ENCODE data around the gene SLC45A3. TPM values are rescaled to one million over a fixed set of nuclear protein-coding genes. Genes with fewer than 3 reads are reported as not detected.

Gene SLC45A3
- total and polyA plus RNA-seq, 2 donors (not counting 1 experiment from before 2014, with no cell fraction given), result 0.90 to 1.5 TPM

GRCh38 chr1:205623646-205624045, 56.7 kb downstream of the SLC45A3 start:
- Histone ChIP-seq H3K4me1 (ENCODE audit: control insufficient read depth, extremely low read depth, insufficient read depth, low read length) (no peaks in the 10 kb centered on the region), H3K27ac (ENCODE audit: insufficient read depth, low read length) (no peak overlapping the region), H3K36me3 (ENCODE audit: control insufficient read depth, insufficient read depth, low read length) (peaks cover 3% of the 10 kb centered on the region), H3K9me3 (ENCODE audit: control insufficient read depth, insufficient read depth, low read depth, low read length) (no peaks in the 10 kb centered on the region), H3K4me3 (replicated peaks in 1 of 4; ENCODE audit: control extremely low read depth in 1 of 4, insufficient read depth in 1 of 4, low read depth in 3 of 4, low read length in 4 of 4) (no peak overlapping the region), H4K20me1 (ENCODE audit: control insufficient read depth, extremely low read depth, insufficient read depth, low read length) (no peaks in the 10 kb centered on the region), H3K4me2 (ENCODE audit: extremely low read depth, insufficient read depth, low read length) (no peak overlapping the region), H2AFZ (ENCODE audit: low read length) (no peak overlapping the region), H3K27me3 (ENCODE audit: control insufficient read depth, insufficient read depth, low read length) (no peaks in the 10 kb centered on the region), H3K9ac (ENCODE audit: insufficient read depth, low read length) (no peak overlapping the region), H3K79me2 (ENCODE audit: control insufficient read depth, insufficient read depth, low read length) (peaks cover 34% of the 10 kb centered on the region)
- TF ChIP-seq CTCF (conservative IDR thresholded peaks at IDR 0.05 in 1 of 2, IDR thresholded peaks at IDR 0.05 in 1 of 2; ENCODE audit: low read depth in 1 of 2, low read length in 2 of 2), result no peak
- TF ChIP-seq EZH2 (IDR thresholded peaks at IDR 0.05; ENCODE audit: low read length, missing control alignments), result no peak
- DNase-seq (ENCODE audit: low read depth in 2 of 2), result no peak

GRCh38 chr1:205620269-205620668, 60.0 kb downstream of the SLC45A3 start:
- H3K36me3 ChIP-seq (ENCODE audit: control insufficient read depth, insufficient read depth, low read length), result peaks cover 3% of the 10 kb centered on the region
- H3K9ac ChIP-seq (ENCODE audit: insufficient read depth, low read length), result no peak overlapping the region
- no peaks in the 10 kb centered on the region for H3K9me3 ChIP-seq (ENCODE audit: control insufficient read depth, insufficient read depth, low read depth, low read length)
- TF ChIP-seq CTCF (conservative IDR thresholded peaks at IDR 0.05 in 1 of 2, IDR thresholded peaks at IDR 0.05 in 1 of 2; ENCODE audit: low read depth in 1 of 2, low read length in 2 of 2) (no peak), EZH2 (IDR thresholded peaks at IDR 0.05; ENCODE audit: low read length, missing control alignments) (no peak)
- no peak overlapping the region for H3K27ac ChIP-seq (ENCODE audit: insufficient read depth, low read length)
- no peak overlapping the region for H3K4me2 ChIP-seq (ENCODE audit: extremely low read depth, insufficient read depth, low read length)
- peaks cover 9% of the 10 kb centered on the region for H3K79me2 ChIP-seq (ENCODE audit: control insufficient read depth, insufficient read depth, low read length)
- H3K27me3 ChIP-seq (ENCODE audit: control insufficient read depth, insufficient read depth, low read length), result no peaks in the 10 kb centered on the region
- no peaks in the 10 kb centered on the region for H3K4me1 ChIP-seq (ENCODE audit: control insufficient read depth, extremely low read depth, insufficient read depth, low read length)
- no peaks in the 10 kb centered on the region for H4K20me1 ChIP-seq (ENCODE audit: control insufficient read depth, extremely low read depth, insufficient read depth, low read length)
- DNase-seq (ENCODE audit: low read depth in 2 of 2), result no peak
- no peak overlapping the region for H3K4me3 ChIP-seq (replicated peaks in 1 of 4; ENCODE audit: control extremely low read depth in 1 of 4, insufficient read depth in 1 of 4, low read depth in 3 of 4, low read length in 4 of 4)
- H2AFZ ChIP-seq (ENCODE audit: low read length), result no peak overlapping the region

GRCh38 chr1:205619376-205619775, 60.9 kb downstream of the SLC45A3 start:
- no peaks in the 10 kb centered on the region for H4K20me1 ChIP-seq (ENCODE audit: control insufficient read depth, extremely low read depth, insufficient read depth, low read length)
- no peak overlapping the region for H3K4me2 ChIP-seq (ENCODE audit: extremely low read depth, insufficient read depth, low read length)
- H3K36me3 ChIP-seq (ENCODE audit: control insufficient read depth, insufficient read depth, low read length), result peaks cover 3% of the 10 kb centered on the region
- H3K27ac ChIP-seq (ENCODE audit: insufficient read depth, low read length), result no peak overlapping the region
- TF ChIP-seq CTCF (conservative IDR thresholded peaks at IDR 0.05 in 1 of 2, IDR thresholded peaks at IDR 0.05 in 1 of 2; ENCODE audit: low read depth in 1 of 2, low read length in 2 of 2) (no peak), EZH2 (IDR thresholded peaks at IDR 0.05; ENCODE audit: low read length, missing control alignments) (no peak)
- H3K9ac ChIP-seq (ENCODE audit: insufficient read depth, low read length), result no peak overlapping the region
- H3K9me3 ChIP-seq (ENCODE audit: control insufficient read depth, insufficient read depth, low read depth, low read length), result no peaks in the 10 kb centered on the region
- no peak overlapping the region for H3K4me3 ChIP-seq (replicated peaks in 1 of 4; ENCODE audit: control extremely low read depth in 1 of 4, insufficient read depth in 1 of 4, low read depth in 3 of 4, low read length in 4 of 4)
- H3K79me2 ChIP-seq (ENCODE audit: control insufficient read depth, insufficient read depth, low read length), result peaks cover 8% of the 10 kb centered on the region
- no peaks in the 10 kb centered on the region for H3K27me3 ChIP-seq (ENCODE audit: control insufficient read depth, insufficient read depth, low read length)
- no peaks in the 10 kb centered on the region for H3K4me1 ChIP-seq (ENCODE audit: control insufficient read depth, extremely low read depth, insufficient read depth, low read length)
- no peak for DNase-seq (ENCODE audit: low read depth in 2 of 2)
- no peak overlapping the region for H2AFZ ChIP-seq (ENCODE audit: low read length)

All from fibroblast of lung (primary cell).